ENCODE results near the gene MAZ. TPM values are rescaled to one million over a fixed set of nuclear protein-coding genes. Genes with fewer than 3 reads are reported as not detected.

MAZ gene
- total RNA-seq (2021; ENCODE audit: unreplicated experiment) (256 TPM), Bru-seq, nascent RNA (percentile 86 among the genes with signal in this experiment), BruChase-seq, experiment 1, labeled RNA remaining after a 6-hour chase (percentile 98 among the genes with signal in this experiment), BruChase-seq, experiment 2, labeled RNA remaining after a 2-hour chase (percentile 98 among the genes with signal in this experiment)
- polyA plus RNA-seq (2012), result 305 and 354 TPM in 2 replicates
- long read RNA-seq, transcript MAZ-202 (5 exons, 2,532 nt), result major isoform, 81 of 398 reads
- long read RNA-seq, transcript MAZ-201 (6 exons, 2,698 nt), result minor isoform, 63 of 398 reads
- long read RNA-seq, transcript MAZ-214 (3 exons, 1,464 nt), result minor isoform, 19 of 398 reads
- long read RNA-seq, partial matches to known transcripts, result 168 of 398 reads
- long read RNA-seq, other reads (novel, unspliced or antisense), result 63 of 398 reads

DNA sequence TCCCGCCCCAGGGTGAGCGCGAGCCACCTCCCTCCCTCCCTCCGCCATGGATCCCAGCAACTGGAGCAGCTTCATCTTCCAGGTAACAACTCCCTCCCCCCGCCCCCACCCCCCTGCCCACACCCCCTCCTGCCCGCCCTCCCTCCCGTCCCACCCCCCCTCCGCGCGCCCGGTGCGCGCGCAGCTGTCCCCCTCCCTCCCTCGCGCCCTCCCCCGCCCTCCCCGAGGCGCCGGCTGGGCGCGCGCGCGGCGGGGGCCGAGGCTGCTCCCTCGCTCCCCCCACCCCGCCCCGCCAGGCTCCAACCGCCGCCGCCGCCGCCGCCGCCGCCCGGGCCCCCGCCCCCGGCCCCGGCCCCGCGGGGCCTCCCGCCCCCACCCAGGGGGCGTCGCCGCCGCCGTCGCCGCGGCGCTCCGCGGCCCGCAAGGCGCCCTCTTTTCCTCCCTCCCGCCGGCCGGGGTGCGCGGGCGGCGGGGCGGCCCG lies at the start of gene MAZ:
MAZ (plus strand) TSS at position 431 of the 481 bp plus-strand sequence. CDS start 173 bp downstream, outside the sequence.
- Histone ChIP-seq H4K20me1 (ENCODE audit: insufficient read depth) (no peaks in the 10 kb centered on the region), H3K27me3 (ENCODE audit: insufficient read depth, low read length) (no peaks in the 10 kb centered on the region), H3K4me2 (ENCODE audit: low read length) (peak within 1 kb of the TSS; percentile 99), H3K36me3 (ENCODE audit: control insufficient read depth in 1 of 2, insufficient read depth in 2 of 2, low read length in 2 of 2) (peaks cover 6 to 33% of the 10 kb centered on the region in 2 experiments; a peak in 3 of 4 replicates), H3K9me3 (ENCODE audit: control insufficient read depth in 1 of 2, insufficient read depth in 1 of 2, low read depth in 1 of 2, low read length in 2 of 2) (no peaks in the 10 kb centered on the region), H2AFZ (ENCODE audit: low read depth, low read length, poor library complexity, severe bottlenecking) (no peak within 1 kb of the TSS), H3K4me3 (replicated peaks in 1 of 2; ENCODE audit: low read depth in 1 of 2, low read length in 2 of 2) (peak within 1 kb of the TSS; percentile 67 to 74), H3K27ac (ENCODE audit: low read depth, low read length) (peak within 1 kb of the TSS; percentile 100), H3K9ac (ENCODE audit: low read length) (peak within 1 kb of the TSS; percentile 95), H3K79me2 (ENCODE audit: insufficient read depth, low read length) (peaks cover 35% of the 10 kb centered on the region), H3K9me2 (ENCODE audit: insufficient read depth) (no peaks in the 10 kb centered on the region), H3K4me1 (ENCODE audit: control insufficient read depth in 1 of 2, insufficient read depth in 2 of 2, low read length in 2 of 2) (peaks cover 31 to 61% of the 10 kb centered on the region in 2 experiments)
- ChIA-PET RAD21 (ENCODE audit: low non-redundant PET in 1 of 2, low total read pairs in 2 of 2, uncharacterized antibody in 2 of 2, unreplicated experiment in 2 of 2) (interaction anchor here in 1 of 2 experiments (0.9 kb wide), 1 partner anchor 10 kb away, joined by 9 read pairs; the partner anchor contains the start of gene PAGR1), POLR2A (interaction anchor here (0.7 to 1.2 kb wide), 3 partner anchors 14 to 106 kb away, joined by 3 to 4 read pairs (median 4); partner anchors contain the start of genes KIF22 and MVP), CTCF (interaction anchor here (0.6 to 3.5 kb wide), 3 partner anchors 8 to 42 kb away, joined by 3 to 36 read pairs (median 33); partner anchors contain the start of gene PAGR1)
- BruUV-seq (replicated peaks), result no TSS peak
- intact Hi-C loops (cut with micrococcal nuclease), result no loop called here
- TF ChIP-seq EZH2phosphoT487 (IDR thresholded peaks at IDR 0.05; ENCODE audit: borderline replicate concordance), result no peak
- no peak for TF ChIP-seq CEBPB (IDR thresholded peaks at IDR 0.05; ENCODE audit: low read depth)
- TF ChIP-seq ELF1 (IDR thresholded peaks at IDR 0.05; ENCODE audit: borderline replicate concordance, low read depth), result no peak
- no peak for TF ChIP-seq ZNF274 (IDR thresholded peaks at IDR 0.05; ENCODE audit: low read depth, low read length)
- TF ChIP-seq, protein P1, sequence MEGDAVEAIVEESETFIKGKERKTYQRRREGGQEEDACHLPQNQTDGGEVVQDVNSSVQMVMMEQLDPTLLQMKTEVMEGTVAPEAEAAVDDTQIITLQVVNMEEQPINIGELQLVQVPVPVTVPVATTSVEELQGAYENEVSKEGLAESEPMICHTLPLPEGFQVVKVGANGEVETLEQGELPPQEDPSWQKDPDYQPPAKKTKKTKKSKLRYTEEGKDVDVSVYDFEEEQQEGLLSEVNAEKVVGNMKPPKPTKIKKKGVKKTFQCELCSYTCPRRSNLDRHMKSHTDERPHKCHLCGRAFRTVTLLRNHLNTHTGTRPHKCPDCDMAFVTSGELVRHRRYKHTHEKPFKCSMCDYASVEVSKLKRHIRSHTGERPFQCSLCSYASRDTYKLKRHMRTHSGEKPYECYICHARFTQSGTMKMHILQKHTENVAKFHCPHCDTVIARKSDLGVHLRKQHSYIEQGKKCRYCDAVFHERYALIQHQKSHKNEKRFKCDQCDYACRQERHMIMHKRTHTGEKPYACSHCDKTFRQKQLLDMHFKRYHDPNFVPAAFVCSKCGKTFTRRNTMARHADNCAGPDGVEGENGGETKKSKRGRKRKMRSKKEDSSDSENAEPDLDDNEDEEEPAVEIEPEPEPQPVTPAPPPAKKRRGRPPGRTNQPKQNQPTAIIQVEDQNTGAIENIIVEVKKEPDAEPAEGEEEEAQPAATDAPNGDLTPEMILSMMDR (IDR thresholded peaks at IDR 0.05 in 2 of 3, conservative IDR thresholded peaks at IDR 0.05 in 1 of 3; ENCODE audit: borderline replicate concordance in 1 of 3, insufficient read depth in 1 of 3, low read depth in 2 of 3, low read length in 2 of 3), result no peak
- no peak for TF ChIP-seq SP1 (IDR thresholded peaks at IDR 0.05; ENCODE audit: low read depth)
- peak; percentile 11 for TF ChIP-seq POLR2A (IDR thresholded peaks at IDR 0.05; ENCODE audit: borderline replicate concordance, extremely low read depth, insufficient read depth, insufficient read length)
- TF ChIP-seq YY1 (IDR thresholded peaks at IDR 0.05; ENCODE audit: extremely low read depth, insufficient replicate concordance, low read depth, low read length), result peak; percentile 27
- peak; percentile 34 for ATAC-seq
- peak; percentile 83 for DNase-seq (ENCODE audit: low read depth, low spot score)
